SK-MEL-5 (cell line): ENCODE measurements around the gene DNALI1. TPM values are rescaled to one million over a fixed set of nuclear protein-coding genes. Genes with fewer than 3 reads are reported as not detected.

ENCODE experiments used
- small RNA-seq, 2 experiments: library from RNA; depleted of rRNA; stranded (forward); fragments of <200 nt; gene quantifications; one replicate each; pipeline ENCODE3, GENCODE V24; 2014
- total RNA-seq: library from RNA; depleted of rRNA; stranded (reverse); fragments of >200 nt; shearing (Covaris generic); gene quantifications from 2 replicates; pipeline ENCODE4 v1.2.3, GENCODE V29; 2014; rRNA removed

DNALI1 gene
- total RNA-seq, 1 experiment from 2014 or later = not detected

Small RNAs within 50 kb of the gene (small RNA-seq; reads per million reads assigned to genes)
- gene AL034379.1 = 0 reads per million in 2 experiments

Other genes with a start within 250 kb of the DNALI1 start
- gene ZC3H12A, start 82.4 kb upstream of the DNALI1 start, total RNA-seq = 1.5 and 3.4 TPM in 2 replicates
- gene MEAF6, start 42.2 kb upstream of the DNALI1 start, total RNA-seq = 68.2 and 71.3 TPM in 2 replicates
- gene SNIP1, start 2.6 kb upstream of the DNALI1 start, total RNA-seq = 7.4 and 7.7 TPM in 2 replicates
- 77.8 and 87.0 TPM in 2 replicates for gene GNL2, start 39.0 kb downstream of the DNALI1 start, total RNA-seq
- not detected in 2 replicates for gene RSPO1, start 78.0 kb downstream of the DNALI1 start, total RNA-seq
- 3.3 and 4.8 TPM in 2 replicates for gene CDCA8, start 135.6 kb downstream of the DNALI1 start, total RNA-seq
- 0.13 and 0.32 TPM in 2 replicates for gene EPHA10, start 208.2 kb downstream of the DNALI1 start, total RNA-seq
- gene MANEAL, start 236.9 kb downstream of the DNALI1 start, total RNA-seq = 22.3 and 27.3 TPM in 2 replicates